Lower lobe of right lung (tissue), 2 donors: ENCODE data around the gene CTNND2. TPM values are rescaled to one million over a fixed set of nuclear protein-coding genes. Genes with fewer than 3 reads are reported as not detected.

Experiments used
- ATAC-seq, 2 donors: fragments of 200-7000 bp; cut with Tn5 transposase; one replicate each; pipeline ENCODE4 v1.9.1; 2020 to 2022; ENCODE audit warnings: mild to moderate bottlenecking in 2 of 2, moderate library complexity in 2 of 2
- DNase-seq: peaks from one replicate; pipeline ENCODE4 v3.0.0-alpha.2; 2020
- H3K27ac ChIP-seq: fragments of 200-600 bp; one replicate; pipeline ENCODE4 v1.8.0; 2022
- H3K27me3 ChIP-seq: fragments of 200-600 bp; one replicate; pipeline ENCODE4 v1.8.0; 2022; ENCODE audit warnings: low read depth
- H3K36me3 ChIP-seq: fragments of 200-600 bp; one replicate; pipeline ENCODE4 v1.8.0; 2022; ENCODE audit warnings: mild to moderate bottlenecking
- H3K4me1 ChIP-seq: fragments of 200-600 bp; one replicate; pipeline ENCODE4 v1.8.0; 2022
- H3K4me3 ChIP-seq: fragments of 200-600 bp; one replicate; pipeline ENCODE4 v1.8.0; 2022; ENCODE audit warnings: mild to moderate bottlenecking
- H3K9me3 ChIP-seq: fragments of 200-600 bp; one replicate; pipeline ENCODE4 v1.8.0; 2022
- intact Hi-C: fragments of 100-400 bp; cut with DNase I; formaldehyde crosslinking; loops from one replicate; pipeline ENCODE4 v1.11.0; 2022
- total RNA-seq: library from RNA; stranded (reverse); fragmentation: NEBNext Ultra II Directional; extraction: Animal tissue kit (Norgen Biotek cat#: 25700); gene quantifications from one replicate; pipeline ENCODE4 v1.2.1, GENCODE V29; 2021
- TF ChIP-seq, protein P1 (sequence below): fragments of 200-600 bp; IDR thresholded peaks from one replicate; pipeline ENCODE4 v1.8.0; 2022; ENCODE audit warnings: antibody characterized with exemption, mild to moderate bottlenecking
- donor health status: DM: no; HTN: yes; CAD: no; lungs with severe emphysema.

The CTNND2 gene
- total RNA-seq, 1 donor from 2014 or later: 6.0 TPM

- H3K9me3 ChIP-seq: no peaks in the 10 kb centered on the region
- H3K36me3 ChIP-seq: no peaks in the 10 kb centered on the region
- TF ChIP-seq, protein P1, sequence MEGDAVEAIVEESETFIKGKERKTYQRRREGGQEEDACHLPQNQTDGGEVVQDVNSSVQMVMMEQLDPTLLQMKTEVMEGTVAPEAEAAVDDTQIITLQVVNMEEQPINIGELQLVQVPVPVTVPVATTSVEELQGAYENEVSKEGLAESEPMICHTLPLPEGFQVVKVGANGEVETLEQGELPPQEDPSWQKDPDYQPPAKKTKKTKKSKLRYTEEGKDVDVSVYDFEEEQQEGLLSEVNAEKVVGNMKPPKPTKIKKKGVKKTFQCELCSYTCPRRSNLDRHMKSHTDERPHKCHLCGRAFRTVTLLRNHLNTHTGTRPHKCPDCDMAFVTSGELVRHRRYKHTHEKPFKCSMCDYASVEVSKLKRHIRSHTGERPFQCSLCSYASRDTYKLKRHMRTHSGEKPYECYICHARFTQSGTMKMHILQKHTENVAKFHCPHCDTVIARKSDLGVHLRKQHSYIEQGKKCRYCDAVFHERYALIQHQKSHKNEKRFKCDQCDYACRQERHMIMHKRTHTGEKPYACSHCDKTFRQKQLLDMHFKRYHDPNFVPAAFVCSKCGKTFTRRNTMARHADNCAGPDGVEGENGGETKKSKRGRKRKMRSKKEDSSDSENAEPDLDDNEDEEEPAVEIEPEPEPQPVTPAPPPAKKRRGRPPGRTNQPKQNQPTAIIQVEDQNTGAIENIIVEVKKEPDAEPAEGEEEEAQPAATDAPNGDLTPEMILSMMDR: no peak
- H3K27ac ChIP-seq: no peak overlapping the region
- H3K27me3 ChIP-seq: no peaks in the 10 kb centered on the region
- no peak for ATAC-seq
- no peak overlapping the region for H3K4me3 ChIP-seq
- intact Hi-C loops: no loop called here
- no peak for DNase-seq
- no peaks in the 10 kb centered on the region for H3K4me1 ChIP-seq
Measured at GRCh38 chr5:10941900-10942299, 962.3 kb downstream of the CTNND2 start.

GRCh38 chr5:10936081-10936855 lies 968.0 kb downstream of the CTNND2 start:
- Histone ChIP-seq H3K4me3 (no peak overlapping the region), H3K36me3 (no peaks in the 10 kb centered on the region), H3K9me3 (no peaks in the 10 kb centered on the region), H3K27me3 (no peaks in the 10 kb centered on the region), H3K27ac (no peak overlapping the region), H3K4me1 (no peaks in the 10 kb centered on the region)
- ATAC-seq (no peak), DNase-seq (no peak)
- intact Hi-C loops: no loop called here
- TF ChIP-seq, protein P1: no peak

DNA sequence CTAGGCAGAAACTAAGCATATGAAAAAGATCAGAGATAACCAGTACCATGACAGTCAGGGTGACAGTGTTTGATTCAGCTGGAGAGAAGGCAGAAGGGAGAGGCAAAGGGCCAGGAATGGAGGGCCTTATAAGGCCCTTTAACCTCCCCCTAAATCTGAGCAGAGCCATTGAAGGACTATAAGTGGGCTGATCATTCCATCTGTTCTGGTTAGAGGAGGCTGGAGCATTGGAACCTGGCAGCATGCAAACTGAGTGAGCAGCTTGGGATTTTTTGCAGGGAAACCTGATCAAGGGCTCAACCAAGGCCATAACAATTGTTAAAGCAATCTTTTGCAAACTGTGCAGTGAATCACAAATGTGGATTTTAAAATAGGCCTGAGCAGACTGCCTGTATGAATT lies 968.7 kb downstream of the CTNND2 start:
- Histone ChIP-seq H3K9me3 (no peaks in the 10 kb centered on the region), H3K4me1 (no peaks in the 10 kb centered on the region), H3K4me3 (no peak overlapping the region), H3K27ac (no peak overlapping the region), H3K36me3 (no peaks in the 10 kb centered on the region), H3K27me3 (no peaks in the 10 kb centered on the region)
- DNase-seq: no peak
- TF ChIP-seq, protein P1: no peak
- intact Hi-C loops: no loop called here
- no peak for ATAC-seq

GRCh38 chr5:10934783-10935355 lies 969.4 kb downstream of the CTNND2 start:
- Histone ChIP-seq H3K36me3 (no peaks in the 10 kb centered on the region), H3K9me3 (no peaks in the 10 kb centered on the region), H3K27me3 (no peaks in the 10 kb centered on the region), H3K27ac (no peak overlapping the region), H3K4me3 (no peak overlapping the region), H3K4me1 (no peaks in the 10 kb centered on the region)
- DNase-seq: no peak
- TF ChIP-seq, protein P1: no peak
- ATAC-seq: no peak
- intact Hi-C loops: no loop called here

- Histone ChIP-seq H3K27me3 (no peaks in the 10 kb centered on the region), H3K36me3 (no peaks in the 10 kb centered on the region), H3K9me3 (no peaks in the 10 kb centered on the region), H3K4me1 (no peaks in the 10 kb centered on the region), H3K4me3 (no peak overlapping the region), H3K27ac (no peak overlapping the region)
- ATAC-seq (no peak), DNase-seq (no peak)
- TF ChIP-seq, protein P1: no peak
- intact Hi-C loops: no loop called here
Measured at GRCh38 chr5:10933121-10933520, 971.1 kb downstream of the CTNND2 start.
